Measurements from ENCODE around the gene KRTAP12-4.
"Not testable (repeated sequence)": the region's sequence is repeated elsewhere in the genome, so short reads cannot be mapped to it uniquely, and the experiment has no call there.

Gene KRTAP12-4

DNA sequence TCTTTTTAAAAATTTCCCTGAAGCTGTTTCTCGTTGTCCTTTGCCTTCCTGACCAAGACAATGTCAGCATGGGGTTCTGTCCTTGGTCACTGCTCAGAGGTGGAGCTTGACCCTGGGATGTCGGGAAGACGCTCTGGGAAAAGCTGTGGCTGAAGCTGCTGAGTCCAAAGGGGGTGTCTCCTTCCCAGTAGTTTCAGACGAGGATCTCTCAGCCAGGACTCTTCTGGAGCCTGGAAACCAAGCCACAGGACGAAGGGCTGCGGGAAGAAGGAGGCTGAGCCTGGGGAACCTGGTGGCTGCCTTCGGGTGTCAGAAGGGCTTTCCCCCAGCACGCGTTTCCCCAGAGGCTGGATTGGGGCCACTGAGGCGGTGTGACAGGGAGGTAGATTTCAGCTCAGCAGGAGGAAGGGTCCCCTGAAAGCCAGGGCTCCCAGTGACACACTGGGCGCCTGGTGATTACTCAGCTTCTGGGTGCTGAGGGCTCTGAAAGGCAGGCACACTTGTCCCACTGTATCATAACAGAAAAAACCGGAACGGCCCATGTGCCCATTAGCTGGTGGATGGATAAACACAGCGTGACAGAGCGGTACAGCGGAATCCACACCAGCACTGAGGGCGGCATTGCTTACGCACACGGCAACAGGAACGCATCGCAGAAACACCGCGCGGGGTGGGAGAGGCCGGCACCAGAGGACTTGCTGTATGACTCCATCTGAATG lies 32.5 kb upstream of the KRTAP12-4 start:
- Histone ChIP-seq H3K27ac (no peak overlapping the region), H3K9ac (no peak overlapping the region), H3K9me3 (ENCODE audit: control insufficient read depth, low read length) (no peaks in the 10 kb centered on the region), H3K4me2 (ENCODE audit: low read length) (no peak overlapping the region), H3K4me3 (ENCODE audit: low read depth, low read length) (no peak overlapping the region), H3K79me2 (no peaks in the 10 kb centered on the region), H3K4me1 (no peaks in the 10 kb centered on the region), H3K36me3 (ENCODE audit: control insufficient read depth, insufficient read depth, low read length) (no peaks in the 10 kb centered on the region), H3K27me3 (ENCODE audit: control insufficient read depth, insufficient read depth, low read length) (no peaks in the 10 kb centered on the region), H2AFZ (no peak overlapping the region)
- TF ChIP-seq, protein P1, sequence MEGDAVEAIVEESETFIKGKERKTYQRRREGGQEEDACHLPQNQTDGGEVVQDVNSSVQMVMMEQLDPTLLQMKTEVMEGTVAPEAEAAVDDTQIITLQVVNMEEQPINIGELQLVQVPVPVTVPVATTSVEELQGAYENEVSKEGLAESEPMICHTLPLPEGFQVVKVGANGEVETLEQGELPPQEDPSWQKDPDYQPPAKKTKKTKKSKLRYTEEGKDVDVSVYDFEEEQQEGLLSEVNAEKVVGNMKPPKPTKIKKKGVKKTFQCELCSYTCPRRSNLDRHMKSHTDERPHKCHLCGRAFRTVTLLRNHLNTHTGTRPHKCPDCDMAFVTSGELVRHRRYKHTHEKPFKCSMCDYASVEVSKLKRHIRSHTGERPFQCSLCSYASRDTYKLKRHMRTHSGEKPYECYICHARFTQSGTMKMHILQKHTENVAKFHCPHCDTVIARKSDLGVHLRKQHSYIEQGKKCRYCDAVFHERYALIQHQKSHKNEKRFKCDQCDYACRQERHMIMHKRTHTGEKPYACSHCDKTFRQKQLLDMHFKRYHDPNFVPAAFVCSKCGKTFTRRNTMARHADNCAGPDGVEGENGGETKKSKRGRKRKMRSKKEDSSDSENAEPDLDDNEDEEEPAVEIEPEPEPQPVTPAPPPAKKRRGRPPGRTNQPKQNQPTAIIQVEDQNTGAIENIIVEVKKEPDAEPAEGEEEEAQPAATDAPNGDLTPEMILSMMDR (IDR thresholded peaks at IDR 0.05): no peak

DNA sequence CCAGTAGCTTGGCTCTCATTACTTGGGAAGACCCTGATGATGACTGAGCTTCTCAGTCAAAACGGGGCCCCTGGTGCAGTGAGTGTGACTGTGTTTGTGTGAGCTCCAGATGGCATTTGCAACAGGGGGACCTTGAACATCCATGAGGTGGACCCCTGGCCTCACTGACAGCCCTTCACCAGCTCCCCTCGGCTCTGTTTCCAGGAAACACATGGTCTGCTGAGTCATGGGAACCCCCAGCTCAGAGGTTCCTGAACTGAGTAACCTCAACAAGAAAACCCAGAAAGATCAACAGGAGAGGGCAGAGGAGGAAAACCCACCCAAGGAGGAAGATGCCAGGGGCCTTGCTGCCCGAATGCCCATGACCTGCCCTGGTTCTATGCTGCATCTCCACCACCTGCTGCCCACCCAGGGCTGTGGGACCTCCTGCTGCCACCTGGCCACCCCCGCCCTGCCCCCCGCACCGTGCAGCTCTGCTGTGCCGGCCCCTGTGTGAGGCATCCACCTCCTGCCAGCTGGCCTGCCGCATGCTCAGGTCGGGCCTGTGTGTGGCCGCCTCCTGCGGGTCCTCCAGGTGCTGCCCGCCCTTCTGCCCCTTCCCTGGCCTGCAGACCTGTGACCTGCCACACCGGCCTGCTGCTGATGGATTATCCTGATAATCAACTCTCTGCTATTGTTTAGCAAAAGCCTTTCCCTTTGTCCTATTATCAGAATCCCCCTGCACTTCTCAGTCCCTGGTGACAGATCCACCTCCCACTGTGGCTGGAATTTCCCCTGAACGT lies 31.7 kb upstream of the KRTAP12-4 start:
- no peaks in the 10 kb centered on the region for H3K27me3 ChIP-seq (ENCODE audit: control insufficient read depth, insufficient read depth, low read length)
- no peak overlapping the region for H3K4me3 ChIP-seq (ENCODE audit: low read depth, low read length)

DNA sequence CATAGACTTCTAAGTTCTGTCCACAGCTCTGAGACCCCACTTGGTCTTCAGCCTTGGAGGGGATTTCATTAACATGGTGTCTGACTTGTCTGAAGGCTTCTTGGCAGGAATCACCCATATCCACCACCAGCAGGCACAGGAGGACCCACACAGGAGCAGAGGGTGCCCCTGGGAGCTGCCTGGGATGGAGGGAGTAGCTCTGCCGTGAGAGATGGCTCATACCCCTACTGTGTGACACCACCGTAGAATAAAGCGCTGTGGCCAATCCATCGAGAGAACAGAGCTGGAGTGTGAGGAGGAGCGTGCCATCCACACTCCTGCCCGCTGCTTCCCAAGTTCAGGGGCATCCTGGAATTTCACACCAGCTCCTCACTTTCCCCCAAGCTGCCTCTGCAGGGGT lies 30.6 kb upstream of the KRTAP12-4 start:
- not testable (repeated sequence) for H3K27ac ChIP-seq; H3K4me1 ChIP-seq; H3K4me3 ChIP-seq (ENCODE audit: low read depth, low read length); H3K9ac ChIP-seq; H3K27me3 ChIP-seq (ENCODE audit: control insufficient read depth, insufficient read depth, low read length); H3K79me2 ChIP-seq; H2AFZ ChIP-seq; H3K4me2 ChIP-seq (ENCODE audit: low read length); H3K9me3 ChIP-seq (ENCODE audit: control insufficient read depth, low read length); H3K36me3 ChIP-seq (ENCODE audit: control insufficient read depth, insufficient read depth, low read length)

More for the DNA sequence above, 31.7 kb upstream of the KRTAP12-4 start:
- H3K9me3 ChIP-seq (ENCODE audit: control insufficient read depth, low read length): no peaks in the 10 kb centered on the region
- H3K9ac ChIP-seq: no peak overlapping the region
- H3K4me1 ChIP-seq: no peaks in the 10 kb centered on the region
- H3K27ac ChIP-seq: no peak overlapping the region
- no peak overlapping the region for H2AFZ ChIP-seq
- H3K4me2 ChIP-seq (ENCODE audit: low read length): no peak overlapping the region
- TF ChIP-seq, protein P1 (IDR thresholded peaks at IDR 0.05): no peak
- H3K36me3 ChIP-seq (ENCODE audit: control insufficient read depth, insufficient read depth, low read length): no peaks in the 10 kb centered on the region
- H3K79me2 ChIP-seq: no peaks in the 10 kb centered on the region

DNA sequence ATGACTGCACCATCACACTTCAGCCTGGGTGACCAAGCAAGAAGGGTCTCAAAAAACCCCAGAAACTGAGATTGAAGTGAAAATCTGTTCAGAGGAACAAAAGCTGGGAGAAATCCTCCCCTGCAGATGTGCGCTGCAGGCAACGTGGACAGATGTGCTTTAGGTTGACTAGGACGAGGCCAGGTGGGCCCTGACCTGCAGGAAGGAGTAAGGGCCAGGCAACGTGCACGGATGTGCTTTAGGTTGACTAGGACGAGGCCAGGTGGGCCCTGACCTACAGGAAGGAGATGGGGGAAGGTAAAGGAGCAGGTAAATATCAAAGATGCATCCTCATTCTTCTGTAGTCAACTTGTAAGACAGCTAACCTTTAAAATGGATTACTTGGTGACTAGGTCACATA lies 30.0 kb upstream of the KRTAP12-4 start:
- TF ChIP-seq, protein P1 (IDR thresholded peaks at IDR 0.05): no peak
- Histone ChIP-seq H3K9ac (no peak overlapping the region), H3K9me3 (ENCODE audit: control insufficient read depth, low read length) (no peaks in the 10 kb centered on the region), H2AFZ (no peak overlapping the region), H3K36me3 (ENCODE audit: control insufficient read depth, insufficient read depth, low read length) (no peaks in the 10 kb centered on the region), H3K4me2 (ENCODE audit: low read length) (no peak overlapping the region), H3K4me1 (no peaks in the 10 kb centered on the region), H3K79me2 (no peaks in the 10 kb centered on the region), H3K27me3 (ENCODE audit: control insufficient read depth, insufficient read depth, low read length) (no peaks in the 10 kb centered on the region), H3K4me3 (ENCODE audit: low read depth, low read length) (no peak overlapping the region), H3K27ac (no peak overlapping the region)

DNA sequence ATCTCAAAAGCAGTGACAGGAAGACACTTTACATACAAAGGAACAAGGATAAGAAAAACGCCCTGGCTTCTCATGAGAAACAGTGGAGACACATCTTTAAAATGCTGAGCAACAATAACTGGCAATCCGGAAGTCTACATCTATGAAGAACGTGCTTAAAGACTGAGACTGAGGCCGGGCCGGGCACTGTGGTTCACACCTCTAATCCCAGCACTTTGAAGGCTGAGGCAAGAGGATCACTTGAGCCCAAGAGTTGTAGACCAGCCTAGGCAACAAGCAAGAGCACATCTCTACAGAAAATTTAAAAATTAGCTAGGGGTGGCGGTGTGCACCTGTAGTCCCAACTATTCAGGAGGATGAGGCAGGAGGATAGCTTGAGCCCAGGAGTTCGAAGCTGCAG lies 29.6 kb upstream of the KRTAP12-4 start:
- no peaks in the 10 kb centered on the region for H3K27me3 ChIP-seq (ENCODE audit: control insufficient read depth, insufficient read depth, low read length)
- H2AFZ ChIP-seq: no peak overlapping the region
- no peaks in the 10 kb centered on the region for H3K9me3 ChIP-seq (ENCODE audit: control insufficient read depth, low read length)
- no peak overlapping the region for H3K4me3 ChIP-seq (ENCODE audit: low read depth, low read length)
- TF ChIP-seq, protein P1 (IDR thresholded peaks at IDR 0.05): no peak
- H3K4me1 ChIP-seq: no peaks in the 10 kb centered on the region
- no peak overlapping the region for H3K4me2 ChIP-seq (ENCODE audit: low read length)
- no peak overlapping the region for H3K27ac ChIP-seq
- H3K9ac ChIP-seq: no peak overlapping the region
- no peaks in the 10 kb centered on the region for H3K36me3 ChIP-seq (ENCODE audit: control insufficient read depth, insufficient read depth, low read length)
- H3K79me2 ChIP-seq: no peaks in the 10 kb centered on the region

Data from parathyroid adenoma (tissue), 2 donors.